Hypothalamus (tissue), 51 donors: Measurements from ENCODE around the gene PIAS1.
"Not testable (repeated sequence)": the region's sequence is repeated elsewhere in the genome, so short reads cannot be mapped to it uniquely, and the experiment has no call there.

ENCODE experiments used
- DNase-seq, 51 donors: peaks; one replicate each; lab custom pipeline; 2025; lab: John Stamatoyannopoulos, UW

Gene PIAS1

GRCh38 chr15:68200016-68200861, 146.1 kb downstream of the PIAS1 start:
- no peak for DNase-seq

DNA sequence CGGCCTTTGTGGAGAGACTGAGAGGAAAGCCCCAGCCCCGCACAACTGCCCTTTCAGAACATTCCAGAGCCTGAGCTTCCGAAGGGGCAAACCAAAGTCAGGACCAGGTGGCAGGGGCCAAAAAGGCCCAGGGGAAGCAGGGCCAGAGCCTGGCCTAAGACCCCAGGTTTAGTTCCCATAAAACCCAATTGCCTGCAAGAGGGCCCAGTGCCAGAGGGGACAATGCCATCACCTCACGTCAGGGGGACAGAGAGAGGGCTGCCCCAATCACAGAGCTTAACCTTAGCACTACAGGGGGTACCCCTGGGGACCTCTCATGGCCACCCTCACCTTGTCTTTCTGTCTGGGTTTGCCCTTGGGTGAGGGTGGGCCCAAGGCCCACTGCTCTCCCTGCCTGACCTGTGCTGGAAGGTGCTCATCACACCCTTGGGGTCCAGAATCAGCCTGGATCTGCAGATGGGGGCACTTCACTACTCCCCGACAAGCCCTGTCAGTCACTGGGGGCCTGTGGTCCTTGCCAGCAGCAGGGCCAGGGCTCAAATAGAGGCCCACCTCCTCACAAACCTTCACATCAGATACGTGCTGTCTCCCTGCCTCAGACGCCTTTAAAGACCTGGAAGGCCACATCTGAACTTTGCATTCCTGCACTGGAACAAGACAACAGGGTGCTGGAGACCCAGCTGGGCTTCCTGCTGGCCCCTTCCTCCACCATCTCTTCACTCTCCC, 147.2 kb downstream of the PIAS1 start:
- DNase-seq: no peak

DNA sequence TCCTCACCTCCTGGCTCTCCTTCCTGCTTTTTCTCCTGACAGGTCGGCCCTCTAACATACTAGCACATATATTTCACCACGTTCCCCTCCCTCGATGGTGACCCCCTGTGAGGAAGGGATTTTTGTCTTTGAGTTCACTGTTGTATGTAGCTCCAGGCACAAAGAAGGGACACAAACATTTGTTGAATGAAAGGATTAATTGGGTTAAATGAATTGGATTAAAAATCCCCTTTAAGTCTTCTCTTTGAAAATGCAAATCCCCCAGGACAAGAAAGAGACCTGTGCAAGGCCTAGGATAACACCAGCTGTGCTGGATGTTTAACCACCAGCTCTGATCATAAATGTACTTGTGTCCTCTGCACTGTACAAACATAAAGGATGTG, 147.8 kb downstream of the PIAS1 start:
- DNase-seq: no peak

DNA sequence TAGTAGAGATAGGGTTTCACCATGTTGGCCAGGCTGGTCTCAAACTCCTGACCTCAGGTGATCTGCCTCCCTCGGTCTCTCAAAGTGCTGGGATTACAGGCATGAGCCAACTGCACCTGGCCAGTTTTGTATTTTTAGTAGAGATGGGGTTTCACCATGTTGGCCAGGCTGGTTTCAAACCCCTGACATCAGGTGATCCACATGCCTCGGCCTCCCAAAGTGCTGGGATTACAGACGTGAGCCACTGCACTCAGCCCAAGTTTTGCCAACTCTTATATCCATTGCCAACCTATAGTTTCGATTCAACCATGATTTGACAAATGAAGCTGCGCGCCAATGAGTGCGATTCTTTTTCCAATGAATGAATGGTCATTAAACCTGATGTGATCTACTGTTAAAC, 148.9 kb downstream of the PIAS1 start:
- DNase-seq: not testable (repeated sequence)

GRCh38 chr15:68203486-68203885, 149.4 kb downstream of the PIAS1 start:
- no peak for DNase-seq

DNA sequence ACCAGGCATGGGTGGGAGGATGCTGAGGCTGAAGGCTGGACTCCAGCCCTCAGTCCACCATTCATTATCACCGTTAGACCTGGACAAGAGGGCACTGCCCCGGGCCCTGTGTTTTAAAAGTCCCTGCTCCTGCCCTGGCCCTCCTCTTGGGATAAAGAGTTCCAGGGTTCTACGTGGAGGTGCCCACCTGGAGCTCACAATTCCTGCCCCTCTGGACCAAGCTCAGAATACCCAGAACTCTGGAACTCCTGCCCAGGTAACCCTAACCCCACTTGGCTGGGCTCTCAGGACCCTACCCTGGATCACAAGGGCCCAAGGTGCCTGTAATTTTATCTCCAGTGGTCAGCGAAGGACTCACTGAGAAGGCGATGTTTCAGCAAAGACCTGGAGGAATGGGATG, 149.8 kb downstream of the PIAS1 start:
- DNase-seq: no peak

- no peak for DNase-seq
These were observed 150.2 kb downstream of the PIAS1 start for GRCh38 chr15:68204361-68204760.

- peak in 17 of 51 donors; percentile 11 to 39 (median 21) for DNase-seq
These were observed 150.9 kb downstream of the PIAS1 start, which contains the start of gene CALML4 for GRCh38 chr15:68204776-68205557. TSS of gene CALML4 (minus strand) at chr15:68205332. CDS start at chr15:68205247, 85 bp downstream.

GRCh38 chr15:68205558-68205944, 151.4 kb downstream of the PIAS1 start:
- no peak for DNase-seq

DNA sequence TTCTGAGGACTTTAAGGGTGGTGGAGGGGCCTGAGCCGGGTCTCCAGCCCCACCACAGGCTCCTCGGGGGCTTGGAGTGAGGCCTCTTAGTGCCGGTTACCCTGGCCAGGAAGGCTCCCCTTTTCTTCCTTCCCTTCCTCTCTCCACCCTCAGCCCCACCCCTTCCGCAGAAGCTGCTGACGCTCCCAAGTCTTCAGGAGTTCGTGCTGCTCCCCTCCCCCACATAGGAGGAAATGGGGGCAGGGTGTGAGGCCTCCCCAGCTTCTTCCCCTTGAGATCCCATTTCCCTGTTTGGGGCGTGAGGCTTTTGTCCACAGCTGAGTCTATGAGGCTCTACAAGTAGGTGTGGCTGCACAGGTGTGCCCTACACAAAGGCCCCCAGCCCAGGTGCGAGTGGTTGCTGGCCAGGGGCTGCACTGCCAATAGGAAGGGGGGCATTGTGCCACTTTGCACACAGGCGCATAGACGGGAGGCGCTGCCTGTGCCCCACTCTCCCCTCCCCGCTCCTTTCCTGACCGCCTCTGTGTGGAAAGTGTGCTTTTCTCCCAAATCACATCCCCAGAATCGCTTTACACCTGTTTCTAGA, 151.9 kb downstream of the PIAS1 start:
- peak in 10 of 51 donors; percentile 9 to 41 (median 20) for DNase-seq

GRCh38 chr15:68206711-68207151, 152.6 kb downstream of the PIAS1 start:
- DNase-seq: no peak

- no peak for DNase-seq
These were observed 153.2 kb downstream of the PIAS1 start for GRCh38 chr15:68207176-68207935.

DNA sequence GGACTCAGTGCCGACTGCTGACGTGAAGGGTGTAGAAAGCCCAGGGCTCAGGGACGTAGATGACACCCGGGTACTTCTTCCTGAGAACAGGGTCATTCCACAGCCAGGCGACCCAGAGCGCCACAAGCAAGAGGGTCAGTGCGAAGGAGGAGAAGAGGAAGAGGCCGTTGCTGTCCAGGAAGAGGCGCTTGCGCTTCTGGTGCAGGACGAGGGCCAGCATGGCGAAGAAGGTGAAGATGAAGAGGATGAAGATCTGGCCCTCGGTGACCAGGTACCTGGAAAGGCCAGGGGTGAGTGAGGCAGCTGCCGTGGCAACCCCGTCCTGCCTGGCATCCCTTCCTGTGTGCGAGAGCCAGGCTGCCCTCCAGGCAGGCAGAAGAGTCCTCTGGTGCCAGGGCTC, 154.0 kb downstream of the PIAS1 start:
- DNase-seq: no peak

- DNase-seq: no peak
These were observed 154.6 kb downstream of the PIAS1 start for GRCh38 chr15:68208636-68209240.

DNA sequence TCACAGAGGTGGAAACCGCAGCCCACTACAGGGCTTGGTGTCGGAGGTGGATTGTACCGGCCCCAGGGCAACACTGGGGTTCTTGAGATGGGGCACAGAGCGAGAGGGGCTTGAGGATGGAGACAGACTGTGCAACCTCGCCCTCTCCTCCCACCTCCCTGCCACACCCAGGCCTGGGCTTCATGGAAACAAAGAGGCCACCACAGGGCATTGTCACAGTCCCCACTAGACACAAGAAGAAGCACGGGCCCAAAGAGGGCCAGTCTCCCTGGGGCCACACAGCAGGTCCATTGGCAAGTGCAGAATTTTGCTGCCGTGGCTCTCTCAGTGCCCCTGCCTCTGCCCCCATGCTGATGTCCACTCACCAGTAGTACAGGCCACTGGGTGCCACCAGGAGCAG, 155.2 kb downstream of the PIAS1 start:
- DNase-seq: no peak

GRCh38 chr15:68209735-68210408, 155.8 kb downstream of the PIAS1 start:
- DNase-seq: no peak

DNA sequence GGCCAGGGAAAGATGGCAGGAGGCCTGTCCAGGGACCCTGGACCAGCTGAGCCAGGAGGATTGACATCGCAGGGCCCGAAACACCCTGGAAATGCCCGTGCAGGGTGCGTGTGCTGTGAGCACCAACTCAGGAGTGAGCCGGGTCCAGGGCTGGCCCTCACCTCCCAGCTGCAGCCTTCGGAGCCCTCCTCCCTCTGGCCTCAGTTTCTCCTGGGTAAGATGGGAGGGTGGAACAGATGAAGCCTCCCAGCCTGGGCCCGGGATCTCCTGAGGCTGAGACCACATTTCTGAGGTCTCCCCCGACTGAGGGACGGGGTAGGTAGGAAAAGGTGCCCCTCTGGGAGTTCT, 156.3 kb downstream of the PIAS1 start:
- DNase-seq: no peak

- peak in 49 of 51 donors; percentile 29 to 90 (median 75) for DNase-seq
These were observed 156.9 kb downstream of the PIAS1 start for GRCh38 chr15:68210821-68211655.
